Left renal cortex interstitium (tissue), 4 donors: ENCODE measurements around the gene PLK3. TPM values are rescaled to one million over a fixed set of nuclear protein-coding genes. Genes with fewer than 3 reads are reported as not detected.
"Not testable (repeated sequence)": the region's sequence is repeated elsewhere in the genome, so short reads cannot be mapped to it uniquely, and the experiment has no call there.

Experiments used
- DNase-seq, 4 donors: peaks; one replicate each; pipeline ENCODE4 v3.0.0-alpha.2; 2013; ENCODE audit warnings: low read depth in 4 of 4, low spot score in 2 of 4, missing footprints in 1 of 4
- polyA plus RNA-seq, 4 donors: library from polyadenylated mRNA; unstranded; fragments of 120-200 nt; gene quantifications; one replicate each; pipeline ENCODE4 v1.2.1, GENCODE V29; 2013; ENCODE audit not compliant: insufficient read length in 4 of 4

PLK3 gene
- 1 to 10 TPM; 6.8 to 8.4 (median 7.3) TPM for polyA plus RNA-seq

- peak; percentile 94 to 96 (median 94) for DNase-seq
Observed at GRCh38 chr1:44799770-44800584, at the start of gene PLK3. TSS of gene PLK3 (plus strand) at chr1:44800377. CDS start at chr1:44800464, 87 bp downstream.

- no peak for DNase-seq
Observed at GRCh38 chr1:44757420-44757819, 42.8 kb upstream of the PLK3 start.

- DNase-seq: no peak
Observed at GRCh38 chr1:44759077-44759476, 41.1 kb upstream of the PLK3 start.

- DNase-seq: no peak
Observed at GRCh38 chr1:44760876-44761275, 39.3 kb upstream of the PLK3 start.

- not testable (repeated sequence) for DNase-seq
Observed at GRCh38 chr1:44766421-44766820, 33.8 kb upstream of the PLK3 start.

GRCh38 chr1:44775078-44775929 lies 24.9 kb upstream of the PLK3 start, which contains the start of gene RPS8:
TSS of gene RPS8 (plus strand) at chr1:44775540. CDS start at chr1:44775597, 57 bp downstream.
- DNase-seq: peak; percentile 85 to 95 (median 93)

- DNase-seq: no peak
Observed at GRCh38 chr1:44775930-44776729, 24.0 kb upstream of the PLK3 start.

- DNase-seq: no peak
Observed at GRCh38 chr1:44776730-44777068, 23.5 kb upstream of the PLK3 start.

GRCh38 chr1:44777547-44777946 lies 22.6 kb upstream of the PLK3 start:
- no peak for DNase-seq

GRCh38 chr1:44777969-44778635 lies 22.1 kb upstream of the PLK3 start:
- no peak for DNase-seq

GRCh38 chr1:44778705-44779576 lies 21.2 kb upstream of the PLK3 start:
- no peak for DNase-seq

- DNase-seq: no peak
Observed at GRCh38 chr1:44780583-44781121, 19.5 kb upstream of the PLK3 start.

GRCh38 chr1:44783697-44784093 lies 16.5 kb upstream of the PLK3 start:
- no peak for DNase-seq

- DNase-seq: no peak
Observed at GRCh38 chr1:44784094-44785028, 15.8 kb upstream of the PLK3 start.

GRCh38 chr1:44785029-44785380 lies 15.2 kb upstream of the PLK3 start:
- DNase-seq: no peak

- DNase-seq: no peak
Observed at GRCh38 chr1:44785501-44786137, 14.6 kb upstream of the PLK3 start.

- no peak for DNase-seq
Observed at GRCh38 chr1:44786138-44786840, 13.9 kb upstream of the PLK3 start.
